Ovary (tissue), 3 donors: ENCODE results near the gene FOXC1.

Experiments used
- EP300 ChIP-seq: sonication (generic); formaldehyde crosslinking; IDR thresholded peaks from one replicate; pipeline ENCODE4 v1.6.1; 2017; ENCODE audit warnings: antibody characterized with exemption
- POLR2A ChIP-seq: fragments of 450-650 bp; IDR thresholded peaks from one replicate; pipeline ENCODE4 v1.6.1; 2017; ENCODE audit warnings: antibody characterized with exemption, mild to moderate bottlenecking, moderate library complexity
- TF ChIP-seq, protein P1 (sequence below), 3 donors: fragments of 450-650 bp in 2 of 3; fragments of 200-600 bp in 1 of 3; IDR thresholded peaks; one replicate each; pipeline versions ENCODE4 v1.5.1 to v1.8.0; 2016 to 2022; ENCODE audit warnings: antibody characterized with exemption in 3 of 3, mild to moderate bottlenecking in 1 of 3
- donor health status: DM: no; HTN: no; CAD: no.

DNA sequence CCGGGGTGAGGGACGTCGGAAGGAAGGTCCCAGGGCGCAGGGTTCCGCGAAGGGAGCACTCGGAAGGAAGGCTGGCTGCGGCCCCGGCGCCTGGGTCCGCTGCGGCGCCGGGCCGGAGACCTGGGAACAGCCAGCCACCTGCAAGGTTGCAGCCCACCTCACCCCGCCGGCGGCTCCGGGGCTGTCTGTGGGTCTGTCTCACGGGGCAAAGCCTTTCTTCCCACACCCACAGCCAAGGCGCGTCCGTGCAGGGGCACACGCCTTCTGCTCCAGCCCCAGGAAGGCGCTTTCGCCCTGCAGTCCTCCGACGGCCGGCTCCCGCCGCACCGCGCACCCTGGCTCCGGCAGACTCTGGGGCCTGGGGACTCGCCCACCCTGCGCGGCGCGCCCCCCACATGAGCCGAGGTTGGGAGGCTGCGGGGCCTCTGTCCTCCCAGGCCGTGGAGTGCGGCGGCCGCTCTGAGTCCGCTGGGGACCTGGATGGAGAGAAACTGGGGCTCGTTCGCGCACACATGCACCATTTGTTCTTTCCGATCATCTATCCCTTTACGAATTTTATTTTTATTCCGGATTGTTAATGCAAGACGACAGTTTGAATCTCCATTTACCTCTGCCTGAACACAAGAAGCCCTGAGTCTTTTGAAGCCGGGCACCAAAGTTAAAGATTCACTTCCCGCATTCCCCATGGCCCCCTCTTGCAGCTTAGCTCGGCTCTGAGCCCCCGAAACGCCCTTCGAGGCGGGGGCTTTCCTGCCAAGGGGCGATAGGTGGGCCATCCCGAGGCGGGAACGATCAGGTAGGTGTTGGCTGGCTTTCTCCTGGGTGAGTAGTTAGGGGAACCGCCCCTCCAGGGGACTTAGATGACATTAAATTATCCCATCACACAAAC lies 4.5 kb upstream of the FOXC1 start:
- TF ChIP-seq, protein P1, sequence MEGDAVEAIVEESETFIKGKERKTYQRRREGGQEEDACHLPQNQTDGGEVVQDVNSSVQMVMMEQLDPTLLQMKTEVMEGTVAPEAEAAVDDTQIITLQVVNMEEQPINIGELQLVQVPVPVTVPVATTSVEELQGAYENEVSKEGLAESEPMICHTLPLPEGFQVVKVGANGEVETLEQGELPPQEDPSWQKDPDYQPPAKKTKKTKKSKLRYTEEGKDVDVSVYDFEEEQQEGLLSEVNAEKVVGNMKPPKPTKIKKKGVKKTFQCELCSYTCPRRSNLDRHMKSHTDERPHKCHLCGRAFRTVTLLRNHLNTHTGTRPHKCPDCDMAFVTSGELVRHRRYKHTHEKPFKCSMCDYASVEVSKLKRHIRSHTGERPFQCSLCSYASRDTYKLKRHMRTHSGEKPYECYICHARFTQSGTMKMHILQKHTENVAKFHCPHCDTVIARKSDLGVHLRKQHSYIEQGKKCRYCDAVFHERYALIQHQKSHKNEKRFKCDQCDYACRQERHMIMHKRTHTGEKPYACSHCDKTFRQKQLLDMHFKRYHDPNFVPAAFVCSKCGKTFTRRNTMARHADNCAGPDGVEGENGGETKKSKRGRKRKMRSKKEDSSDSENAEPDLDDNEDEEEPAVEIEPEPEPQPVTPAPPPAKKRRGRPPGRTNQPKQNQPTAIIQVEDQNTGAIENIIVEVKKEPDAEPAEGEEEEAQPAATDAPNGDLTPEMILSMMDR (IDR thresholded peaks at IDR 0.05), result no peak
- no peak for TF ChIP-seq POLR2A
- no peak for TF ChIP-seq EP300
